GM19455 (cell line): ENCODE measurements around the gene EFNA2.

Experiments used
- ATAC-seq: cut with Tn5 transposase; IDR thresholded peaks from one replicate; pipeline ENCODE4 v1.9.1; 2021; ENCODE audit not compliant: unreplicated experiment

EFNA2 gene

DNA sequence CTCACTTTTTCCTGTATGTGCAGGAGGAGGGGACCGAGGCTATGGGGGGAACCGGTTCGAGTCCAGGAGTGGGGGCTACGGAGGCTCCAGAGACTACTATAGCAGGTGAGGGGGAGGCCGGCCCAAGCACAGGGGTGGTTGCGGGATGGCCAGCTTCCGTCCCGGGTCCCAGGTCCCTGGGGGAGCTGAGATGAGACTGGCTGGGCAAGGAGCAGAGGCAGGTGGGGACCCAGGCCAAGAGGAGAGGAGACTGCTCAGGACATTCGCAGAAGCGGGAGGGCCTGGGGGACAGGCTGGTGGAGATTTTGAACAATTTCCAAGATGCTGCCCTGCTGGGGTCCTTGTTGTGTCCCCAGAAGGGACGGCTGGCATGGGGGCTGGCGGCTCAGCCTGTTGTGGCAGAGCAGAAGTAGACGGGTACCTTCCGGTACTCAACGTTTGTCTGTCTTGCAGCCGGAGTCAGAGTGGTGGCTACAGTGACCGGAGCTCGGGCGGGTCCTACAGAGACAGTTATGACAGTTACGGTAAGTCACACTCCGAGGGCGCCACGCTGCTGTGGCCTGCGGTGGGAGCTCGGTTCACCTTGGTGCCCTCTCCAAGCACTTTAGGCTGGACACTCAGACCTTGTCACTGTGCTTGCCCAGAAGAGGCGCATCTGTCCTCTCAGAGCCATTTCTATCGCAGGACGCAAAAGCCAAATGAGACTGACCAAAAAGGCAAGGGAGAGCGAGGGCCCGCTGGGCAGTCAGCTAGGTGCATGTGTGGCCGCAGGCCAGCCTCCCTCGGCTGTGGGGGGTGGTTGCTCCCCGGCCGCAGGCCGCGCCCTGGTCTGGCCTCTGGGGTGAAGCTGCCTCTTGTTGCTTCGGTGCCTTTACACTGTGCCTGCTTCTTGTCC, 13.9 kb upstream of the EFNA2 start:
- ATAC-seq, result no peak

DNA sequence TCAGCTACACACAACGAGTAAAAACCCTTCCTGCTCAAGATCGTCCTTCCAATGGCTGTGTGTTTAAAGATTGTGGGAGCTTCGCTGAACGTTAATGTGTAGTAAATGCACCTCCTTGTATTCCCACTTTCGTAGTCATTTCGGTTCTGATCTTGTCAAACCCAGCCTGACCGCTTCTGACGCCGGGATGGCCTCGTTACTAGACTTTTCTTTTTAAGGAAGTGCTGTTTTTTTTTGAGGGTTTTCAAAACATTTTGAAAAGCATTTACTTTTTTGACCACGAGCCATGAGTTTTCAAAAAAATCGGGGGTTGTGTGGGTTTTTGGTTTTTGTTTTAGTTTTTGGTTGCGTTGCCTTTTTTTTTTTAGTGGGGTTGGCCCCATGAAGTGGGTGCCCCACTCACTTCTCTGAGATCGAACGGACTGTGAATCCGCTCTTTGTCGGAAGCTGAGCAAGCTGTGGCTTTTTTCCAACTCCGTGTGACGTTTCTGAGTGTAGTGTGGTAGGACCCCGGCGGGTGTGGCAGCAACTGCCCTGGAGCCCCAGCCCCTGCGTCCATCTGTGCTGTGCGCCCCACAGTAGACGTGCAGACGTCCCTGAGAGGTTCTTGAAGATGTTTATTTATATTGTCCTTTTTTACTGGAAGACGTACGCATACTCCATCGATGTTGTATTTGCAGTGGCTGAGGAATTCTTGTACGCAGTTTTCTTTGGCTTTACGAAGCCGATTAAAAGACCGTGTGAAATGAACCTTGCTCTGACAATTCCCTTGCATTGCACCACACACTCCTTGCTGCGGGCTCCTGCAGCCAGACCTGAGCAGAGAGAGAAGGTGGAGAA, 13.0 kb upstream of the EFNA2 start:
- ATAC-seq, result no peak

DNA sequence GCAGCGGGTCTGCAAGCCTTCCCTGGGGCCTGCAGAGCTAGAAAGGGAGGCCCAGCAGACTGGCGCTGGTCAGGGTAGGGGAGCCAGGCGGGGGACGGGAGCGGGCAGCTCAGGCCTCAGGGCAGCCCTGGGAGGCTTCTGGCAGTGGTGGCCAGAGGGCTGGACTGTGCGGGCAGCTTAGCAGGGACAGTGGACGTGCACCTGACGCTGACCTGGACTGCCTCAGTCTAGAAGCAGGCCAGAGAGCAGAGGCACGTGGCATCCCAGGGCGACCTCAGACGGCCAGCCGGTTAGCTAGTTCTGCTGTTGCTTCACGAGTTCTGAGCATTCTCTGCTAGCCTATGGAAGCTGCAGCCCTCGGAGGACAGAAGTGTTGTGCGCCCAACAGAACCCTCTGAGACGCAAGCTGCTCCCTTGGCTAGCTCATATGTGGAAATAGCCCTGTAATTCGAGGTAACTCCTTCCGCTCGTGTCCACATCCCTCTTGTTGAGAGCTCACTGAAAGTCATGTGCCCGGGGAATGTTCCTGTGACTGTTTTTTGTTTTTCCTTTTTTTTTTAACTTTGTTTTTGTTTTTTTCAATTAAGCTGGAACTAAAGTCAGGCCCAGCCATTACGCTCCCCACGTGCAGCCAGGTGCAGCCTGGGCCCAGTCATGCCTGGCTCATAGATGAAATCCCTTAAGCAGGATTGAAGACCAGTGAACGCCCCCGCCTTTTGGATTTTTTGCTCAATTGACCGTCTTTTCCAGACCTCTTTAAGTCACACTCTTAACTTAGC, 12.2 kb upstream of the EFNA2 start:
- ATAC-seq, result no peak

DNA sequence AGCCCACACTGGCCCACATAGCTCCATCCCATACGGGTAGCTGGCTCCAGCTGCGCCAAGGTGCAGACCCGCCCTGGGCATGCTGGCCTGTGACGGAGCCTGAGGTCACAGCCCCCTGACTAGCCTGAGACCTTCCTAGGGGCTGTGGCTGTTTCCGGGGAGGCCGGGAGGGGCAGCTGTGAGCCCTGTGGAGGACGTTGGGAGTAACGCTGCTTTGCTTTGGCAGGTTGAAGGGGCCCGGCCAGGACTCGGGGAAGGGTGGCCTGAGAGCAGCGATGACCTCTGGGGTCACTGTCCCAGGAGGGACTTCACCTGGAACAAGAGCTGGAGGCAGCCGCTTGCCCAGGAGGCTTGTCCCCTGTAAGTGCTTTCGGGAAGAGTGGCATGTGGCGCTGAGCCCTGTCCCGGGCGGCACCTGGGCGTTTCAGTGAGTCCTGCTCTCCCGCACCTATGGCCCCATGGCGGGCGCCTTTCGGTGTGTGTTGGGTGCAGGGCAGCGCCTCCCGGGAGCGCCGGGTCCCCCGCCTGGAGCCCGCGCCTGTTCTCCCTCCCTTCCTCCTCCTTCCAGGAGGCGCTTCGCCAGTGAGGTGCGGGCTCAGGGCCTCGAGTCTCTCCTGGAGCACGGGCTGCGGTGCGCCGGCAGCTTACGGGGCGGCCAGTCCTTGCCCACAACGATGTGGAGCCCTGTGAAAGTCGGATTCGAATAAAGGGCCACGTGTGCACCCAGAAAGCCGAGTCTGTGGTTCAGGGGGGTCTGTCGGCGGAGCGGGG, 11.4 kb upstream of the EFNA2 start:
- no peak for ATAC-seq

DNA sequence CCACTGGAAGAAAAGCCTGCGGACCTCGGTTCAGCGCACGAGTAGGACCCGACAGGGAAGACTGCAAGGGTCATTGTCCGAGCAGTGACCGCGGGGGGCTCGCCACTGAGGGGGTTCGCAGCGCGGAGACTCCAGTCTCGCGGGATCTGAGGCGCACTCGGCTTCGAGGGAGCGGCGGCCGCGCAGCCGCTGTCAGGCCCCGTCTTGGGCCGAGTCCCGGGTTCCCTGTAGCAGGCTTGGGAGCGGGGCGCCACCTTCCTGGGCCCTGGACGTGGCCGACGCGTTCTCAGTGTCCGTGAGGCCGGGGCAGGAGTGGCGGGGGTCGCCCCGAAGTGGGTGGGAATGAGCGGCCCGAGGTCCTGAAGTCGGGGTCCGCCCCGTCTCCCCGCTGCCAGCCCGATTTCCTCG, 10.8 kb upstream of the EFNA2 start:
- no peak for ATAC-seq

DNA sequence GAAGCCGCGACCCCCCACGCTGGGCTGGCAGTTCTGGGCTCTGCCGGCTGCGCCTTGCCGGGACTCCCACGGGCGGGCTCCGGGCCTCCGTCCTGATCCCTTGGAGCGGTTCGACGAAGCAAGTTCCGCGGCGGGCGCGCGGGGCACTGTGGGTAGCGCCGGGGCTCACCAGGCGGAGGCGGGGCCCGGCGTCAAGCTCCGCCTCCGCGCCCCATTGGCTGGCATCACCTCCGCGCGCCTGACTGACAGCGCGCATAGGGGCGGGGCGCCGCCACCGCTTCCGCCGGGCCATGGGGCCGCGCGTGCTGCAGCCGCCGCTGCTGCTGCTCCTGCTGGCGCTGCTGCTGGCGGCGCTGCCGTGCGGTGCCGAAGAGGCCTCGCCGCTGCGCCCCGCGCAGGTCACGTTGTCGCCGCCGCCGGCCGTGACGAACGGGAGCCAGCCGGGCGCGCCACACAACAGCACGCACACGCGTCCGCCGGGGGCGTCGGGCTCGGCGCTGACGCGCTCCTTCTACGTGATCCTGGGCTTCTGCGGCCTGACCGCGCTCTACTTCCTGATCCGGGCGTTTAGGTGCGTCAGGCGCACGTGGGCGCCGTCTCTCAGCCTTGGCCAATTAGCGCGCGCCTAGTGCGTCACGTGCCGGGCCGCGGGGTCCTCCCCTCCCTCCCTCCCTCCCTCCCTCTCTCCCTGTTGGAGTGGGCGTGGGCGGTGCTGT, 10.3 kb upstream of the EFNA2 start, which contains the start of gene FAM174C:
TSS of gene FAM174C (plus strand) at position 271 of the 716 bp plus-strand sequence. CDS start at position 291, 20 bp downstream.
- ATAC-seq, result peak; percentile 71

DNA sequence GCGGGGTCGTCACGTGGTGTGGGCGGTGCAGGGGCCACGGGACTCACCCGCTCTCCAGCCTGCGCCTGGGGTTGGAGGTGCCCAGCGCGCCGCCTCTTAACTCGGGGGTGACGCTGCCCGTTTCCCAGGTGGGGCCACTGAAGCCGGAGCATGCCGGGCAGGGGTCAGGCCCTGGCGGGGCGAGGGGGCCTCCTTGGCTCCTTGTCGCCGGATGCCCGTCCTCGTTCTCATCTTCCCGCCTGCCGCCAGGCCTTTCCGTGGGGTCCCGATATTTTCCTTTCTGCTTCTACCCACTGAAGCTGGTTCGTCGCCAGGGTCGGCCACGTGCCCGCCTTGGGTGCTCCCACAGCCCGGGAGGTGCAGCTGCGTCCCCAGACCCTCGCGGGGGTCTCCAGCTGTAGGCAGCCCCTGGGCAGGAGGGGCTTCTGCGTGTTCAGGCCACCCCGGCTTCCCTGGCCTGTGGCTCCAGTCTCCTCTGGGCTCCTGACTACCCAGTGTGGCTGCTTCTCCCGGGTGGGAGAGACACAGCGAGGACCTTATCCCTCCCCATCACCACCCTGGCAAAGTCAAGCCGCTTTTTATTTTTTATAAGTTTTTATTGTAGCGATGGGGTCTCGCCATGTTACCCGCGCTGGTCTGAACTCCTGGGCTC, 9.6 kb upstream of the EFNA2 start:
- ATAC-seq, result no peak

DNA sequence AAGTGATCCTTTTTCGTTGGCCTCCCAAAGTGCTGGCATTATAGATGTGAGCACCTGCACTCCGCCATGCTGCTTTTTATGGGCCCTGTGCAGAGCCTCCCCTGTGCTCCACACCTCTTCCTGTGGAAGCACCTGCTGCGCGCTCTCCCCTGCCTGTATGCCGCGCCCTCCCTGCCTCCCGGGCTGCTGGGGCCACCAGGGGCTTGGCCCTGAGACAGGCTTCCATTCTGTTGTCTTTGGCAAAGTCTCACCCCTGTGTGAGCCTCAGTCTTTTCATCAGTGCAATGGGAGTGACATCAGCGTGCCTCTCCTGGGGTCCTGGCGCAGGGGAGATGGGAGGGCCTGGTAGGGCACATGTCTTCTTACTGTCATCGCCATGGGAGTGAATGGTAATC, 9.0 kb upstream of the EFNA2 start:
- no peak for ATAC-seq

DNA sequence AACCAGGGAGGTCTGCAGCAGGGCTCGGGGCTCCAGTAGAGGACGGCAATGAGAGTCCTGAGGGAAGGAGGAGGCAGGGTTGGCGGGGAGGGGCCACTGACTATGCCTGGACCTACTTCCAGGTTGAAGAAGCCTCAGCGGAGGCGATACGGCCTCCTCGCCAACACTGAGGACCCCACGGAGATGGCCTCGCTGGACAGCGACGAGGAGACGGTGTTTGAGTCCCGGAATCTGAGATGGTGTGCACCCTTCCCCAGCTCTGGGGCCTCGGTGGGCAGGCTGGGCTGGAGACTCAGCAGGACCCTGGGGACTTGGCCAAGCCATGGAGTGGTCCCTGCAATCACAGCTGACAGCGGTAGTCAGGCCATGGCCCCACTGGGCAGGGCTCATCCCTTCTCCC, 8.6 kb upstream of the EFNA2 start:
- no peak for ATAC-seq

DNA sequence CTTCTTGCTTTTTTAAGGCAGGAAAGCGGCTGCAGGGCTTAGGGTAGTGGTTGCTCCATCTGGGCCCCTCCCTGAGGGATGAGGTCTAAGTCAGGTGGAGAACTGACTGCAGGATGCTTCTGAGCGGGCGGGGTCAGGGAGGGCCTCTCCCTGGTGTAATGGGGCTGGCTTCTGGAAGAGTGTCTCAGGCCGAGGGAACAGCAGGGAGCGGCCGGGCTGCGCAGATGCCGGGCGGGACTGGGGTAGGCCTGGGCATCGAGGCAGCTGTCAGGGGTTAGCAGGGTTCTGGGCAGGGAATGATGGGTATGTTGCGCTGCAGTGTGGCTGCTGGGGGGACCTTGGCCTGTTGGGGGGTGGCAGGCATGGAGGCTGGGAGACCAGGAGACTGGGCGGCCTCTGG, 7.6 kb upstream of the EFNA2 start:
- ATAC-seq, result no peak

DNA sequence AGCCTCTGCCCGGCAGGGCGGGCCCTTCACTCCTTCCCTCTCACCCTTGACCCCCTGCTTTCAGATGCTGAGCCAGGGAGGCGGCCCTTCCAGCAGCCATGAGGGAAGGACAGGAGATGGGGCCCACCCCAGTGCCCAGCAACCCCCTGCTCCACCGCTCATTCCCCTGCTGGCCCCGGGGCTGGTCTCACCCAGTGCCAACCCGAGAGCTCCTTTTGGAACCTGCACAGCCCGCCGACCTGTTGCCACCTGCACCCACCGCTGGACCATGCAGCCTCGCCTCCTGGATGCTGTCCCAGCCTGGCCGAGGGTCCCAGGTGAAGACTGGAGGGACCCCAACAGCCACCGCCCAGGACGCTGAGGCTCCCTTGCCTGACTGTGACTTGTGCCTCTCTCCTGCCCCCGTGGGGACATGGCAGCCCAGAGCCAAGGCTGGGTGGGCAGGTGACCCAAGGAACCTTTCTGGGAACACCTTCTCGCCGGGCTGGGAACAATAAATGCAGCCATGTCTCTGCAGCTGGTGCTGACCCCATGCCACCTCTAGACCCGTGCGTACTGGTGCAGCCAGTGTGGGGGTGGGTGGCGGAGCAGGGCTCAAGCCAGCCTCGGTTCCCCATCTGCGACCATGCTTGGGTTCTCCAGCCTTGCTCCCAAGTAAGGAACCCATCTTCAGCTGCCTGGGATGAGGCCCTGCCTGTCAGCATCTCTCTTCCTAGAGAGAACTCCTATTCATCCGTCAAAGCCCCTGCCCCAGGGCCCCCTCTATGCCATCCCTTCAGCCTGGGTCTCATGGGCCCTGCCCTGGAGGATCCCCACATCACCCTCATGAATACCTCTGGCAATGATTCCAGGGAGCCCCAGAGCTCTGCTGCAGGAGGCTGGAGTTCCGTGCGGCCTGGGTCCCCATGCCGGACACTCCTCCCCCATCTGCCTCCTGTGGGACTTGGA, 6.7 kb upstream of the EFNA2 start:
- ATAC-seq, result no peak

DNA sequence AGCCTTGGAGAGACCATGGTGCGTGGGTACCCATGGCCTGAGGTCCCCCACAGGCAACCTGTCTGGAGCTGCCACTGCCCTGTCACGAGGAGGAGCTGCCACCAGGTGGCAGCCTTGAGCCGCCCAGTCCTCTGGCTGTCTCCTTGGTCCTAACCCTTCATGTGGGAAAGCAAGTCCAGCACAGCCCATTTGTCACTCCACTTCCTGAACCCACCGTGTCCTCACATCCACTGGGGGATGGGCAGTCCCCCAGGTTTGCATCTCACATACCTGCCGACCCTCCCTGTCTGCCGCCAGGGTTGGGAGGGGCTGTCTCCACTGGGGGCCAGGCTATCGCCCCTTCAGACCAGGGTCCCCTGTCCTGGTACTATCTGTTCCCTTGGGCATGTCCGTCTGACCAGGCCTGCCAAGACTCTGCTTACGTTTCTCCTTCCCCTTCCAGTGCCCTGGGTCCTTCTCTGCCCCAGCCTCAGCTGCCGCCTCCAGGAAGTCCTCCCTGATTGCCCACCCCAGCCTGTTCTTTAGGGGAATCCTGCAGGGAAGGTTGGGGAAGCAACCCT, 5.8 kb upstream of the EFNA2 start:
- ATAC-seq, result no peak

DNA sequence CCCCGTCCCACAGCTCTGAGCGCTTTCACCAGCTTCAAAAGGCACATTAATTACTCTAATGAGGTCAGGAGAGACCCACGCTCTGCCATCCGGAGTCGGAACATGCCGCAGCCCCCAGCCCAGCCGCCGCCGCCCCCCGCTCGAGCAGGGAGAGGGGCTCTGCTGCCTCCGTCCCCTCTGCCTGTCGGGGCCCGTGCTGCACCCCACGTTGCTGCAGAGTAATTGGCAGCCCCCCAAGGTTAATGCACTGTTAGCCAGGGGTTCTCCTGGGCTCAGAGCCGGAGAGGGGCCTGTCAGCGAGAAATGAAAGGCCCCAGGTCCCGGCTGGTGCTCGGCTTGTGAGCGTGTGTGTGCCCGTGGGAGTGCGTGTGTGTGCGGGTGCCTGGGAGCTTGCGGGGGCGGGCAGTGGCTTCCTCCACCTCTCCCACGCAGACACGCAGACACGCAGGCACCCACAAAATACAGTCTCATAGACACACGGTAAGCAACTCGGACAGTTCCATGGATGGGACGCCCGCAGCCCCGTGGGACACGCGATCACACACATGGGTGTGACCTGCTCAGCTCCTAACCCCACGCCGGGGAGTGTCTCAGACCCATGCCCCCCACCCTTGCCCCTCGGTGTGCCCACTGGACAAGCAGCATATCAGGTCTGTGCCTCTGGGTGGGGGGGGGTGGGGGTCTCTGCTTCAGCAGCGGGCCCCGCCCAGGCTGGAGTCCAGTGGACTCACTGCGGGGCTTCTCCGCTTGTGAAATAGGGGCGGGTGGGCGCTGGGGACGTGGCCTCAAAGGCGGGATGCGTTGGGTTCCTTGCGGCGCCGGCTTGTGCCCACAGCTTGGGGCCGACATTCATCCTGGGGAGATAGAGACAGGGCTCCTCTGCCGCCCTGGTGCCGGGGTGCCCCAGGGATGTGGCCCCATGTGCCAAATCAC, 4.8 kb upstream of the EFNA2 start:
- ATAC-seq, result no peak

DNA sequence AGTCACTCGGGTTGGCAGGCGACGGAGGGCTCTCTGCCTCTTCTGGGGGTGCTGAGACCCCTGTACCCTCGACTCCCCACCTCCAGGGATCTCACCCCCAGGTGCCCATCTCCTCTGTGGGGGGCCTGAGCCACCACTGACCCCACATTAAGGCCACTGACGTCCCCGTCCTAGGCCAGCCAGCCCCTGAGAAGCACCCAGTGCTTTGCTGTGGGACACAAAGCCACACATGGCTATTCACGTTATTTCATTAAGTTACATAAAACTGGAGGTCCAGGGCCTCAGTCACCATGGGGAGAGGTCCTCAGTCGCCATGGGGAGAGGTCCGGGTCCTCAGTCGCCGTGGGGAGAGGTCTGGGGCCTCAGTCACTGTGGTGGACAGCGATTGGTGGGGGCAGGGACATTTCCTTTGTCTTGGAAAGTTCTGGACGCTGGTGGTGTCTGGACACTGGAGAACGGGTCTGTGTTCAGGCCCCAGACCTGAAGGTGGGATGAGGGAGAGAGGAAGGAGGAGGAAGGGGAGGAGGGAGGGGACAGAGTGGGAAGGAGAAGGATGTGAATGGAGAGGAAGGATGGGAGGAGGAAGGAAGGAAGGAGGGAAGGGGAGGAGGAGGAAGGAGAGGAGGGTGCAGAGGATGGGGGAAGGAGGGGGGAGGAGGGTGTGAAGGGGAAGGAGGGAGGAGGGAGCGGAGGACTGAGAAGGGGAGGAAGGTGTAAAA, 3.9 kb upstream of the EFNA2 start:
- ATAC-seq, result no peak

DNA sequence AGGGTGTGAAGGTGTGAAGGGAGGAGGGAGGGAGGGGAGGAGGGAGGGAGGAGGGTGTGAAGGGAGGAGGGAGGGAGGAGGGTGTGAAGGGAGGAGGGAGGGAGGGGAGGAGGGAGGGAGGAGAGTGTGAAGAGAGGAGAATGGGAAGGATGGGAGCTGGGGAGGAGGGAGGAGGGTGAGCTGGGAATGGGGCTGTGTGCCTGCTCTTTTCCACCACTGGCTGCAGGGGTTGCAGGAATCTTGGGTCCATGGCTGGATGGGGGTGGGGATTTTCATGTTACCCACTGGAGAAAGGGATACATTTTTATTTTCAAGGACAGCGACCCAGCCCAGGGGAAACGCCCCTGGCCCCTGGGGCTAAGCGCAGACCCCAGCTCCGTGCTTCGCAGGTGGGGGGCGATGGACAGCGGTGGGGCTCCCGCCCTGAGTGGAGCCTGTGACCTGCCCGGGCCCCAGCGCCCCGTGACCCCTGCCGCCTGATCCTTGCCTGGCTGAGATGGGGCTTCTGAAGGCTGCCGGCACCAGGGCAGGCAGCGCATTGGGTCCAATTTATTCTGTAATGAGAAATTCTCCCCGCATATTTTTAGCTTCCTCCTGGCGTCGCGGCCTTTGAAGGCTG, 3.0 kb upstream of the EFNA2 start:
- no peak for ATAC-seq
